ENCODE measurements around the gene HOOK1. TPM values are rescaled to one million over a fixed set of nuclear protein-coding genes. Genes with fewer than 3 reads are reported as not detected.

Gene HOOK1
- total RNA-seq, 2 experiments from 2014 or later, result 18.1 to 19.4 TPM

DNA sequence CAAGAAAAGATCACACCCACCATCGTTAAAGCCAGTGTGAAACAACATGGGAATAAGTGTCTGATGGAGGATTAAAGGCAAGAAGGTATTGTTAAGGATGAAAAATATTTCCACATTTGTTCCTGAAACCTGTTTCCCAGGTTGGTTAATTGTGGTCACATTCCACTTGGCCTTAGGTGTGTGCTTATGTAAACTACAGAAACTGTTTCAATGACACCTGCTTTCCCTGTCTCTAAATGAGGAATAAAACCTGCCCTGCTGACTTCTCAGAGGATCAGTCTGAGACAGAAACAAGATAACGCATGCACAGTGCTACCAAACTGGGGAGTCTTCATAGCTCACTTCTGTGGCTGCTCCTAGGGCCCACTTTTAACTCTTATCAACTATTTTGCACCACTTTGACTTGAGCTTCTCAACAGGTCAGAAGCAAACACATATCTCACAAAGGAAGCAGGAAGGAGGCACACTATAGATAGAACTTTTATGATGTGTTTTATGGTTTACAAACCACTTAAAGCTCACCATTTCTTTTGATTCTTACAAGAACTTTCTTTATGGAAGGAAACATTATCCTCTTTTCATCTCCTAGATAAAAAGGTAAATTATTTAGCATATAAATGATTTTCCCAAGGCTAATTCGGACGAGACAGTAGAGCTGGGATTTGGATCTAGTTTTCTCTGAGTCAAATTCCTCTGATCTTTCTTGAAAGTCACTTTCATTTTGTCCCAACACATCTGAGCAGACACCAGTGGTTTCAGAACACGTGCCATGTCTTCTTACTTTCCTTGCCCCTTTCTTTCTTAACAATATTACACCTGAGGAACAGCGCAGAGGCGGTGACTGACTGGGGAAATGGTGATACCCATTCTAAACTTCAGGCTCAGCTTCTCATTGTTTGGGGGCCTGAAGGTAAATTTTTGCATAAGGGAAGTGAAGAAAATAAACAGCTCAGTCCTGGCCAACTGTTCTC is 78.4 kb downstream of the HOOK1 start:
- H3K4me3 Mint-ChIP-seq, result peak overlapping the region; percentile 73
- POLR2A ChIA-PET, result interaction anchor here (0.6 to 0.7 kb wide), 3 partner anchors 10 to 924 kb away, joined by 3 read pairs; no protein-coding TSS in a partner anchor

GRCh38 chr1:59897165-59897564 is 82.4 kb downstream of the HOOK1 start:
- no peak overlapping the region for H3K27ac Mint-ChIP-seq
- H3K4me1 ChIP-seq (ENCODE audit: insufficient read depth, low read length), result peaks cover 4% of the 10 kb centered on the region
- H3K27me3 ChIP-seq (ENCODE audit: control insufficient read depth in 1 of 2, insufficient read depth in 2 of 2, low read length in 2 of 2), result no peaks in the 10 kb centered on the region
- H3K9me3 ChIP-seq (ENCODE audit: control insufficient read depth in 1 of 2, insufficient read depth in 1 of 2, low read length in 2 of 2), result no peaks in the 10 kb centered on the region
- H3K36me3 Mint-ChIP-seq (ENCODE audit: low read depth), result no peaks in the 10 kb centered on the region
- no peak for DNase-seq
- H3K4me3 ChIP-seq (ENCODE audit: low read length), result no peak overlapping the region
- no peaks in the 10 kb centered on the region for H3K9me3 Mint-ChIP-seq
- no peak for ATAC-seq (ENCODE audit: poor library complexity)
- TF ChIP-seq CTCF (IDR thresholded peaks at IDR 0.05), result no peak
- peaks cover 14% of the 10 kb centered on the region for H3K4me1 Mint-ChIP-seq (ENCODE audit: low read depth)
- H3K27ac ChIP-seq (ENCODE audit: low read depth in 1 of 2, low read length in 2 of 2), result no peak overlapping the region
- H3K27me3 Mint-ChIP-seq, result no peaks in the 10 kb centered on the region
- no peak overlapping the region for H3K4me3 Mint-ChIP-seq
- ChIA-PET POLR2A (no interaction called here), CTCF (no interaction called here)
- intact Hi-C loops (cut with DNase I, micrococcal nuclease), result no loop called here
- H3K36me3 ChIP-seq (ENCODE audit: insufficient read depth, low read length), result no peaks in the 10 kb centered on the region

More for the DNA sequence above, 78.4 kb downstream of the HOOK1 start:
- peaks cover 5% of the 10 kb centered on the region for H3K36me3 Mint-ChIP-seq (ENCODE audit: low read depth)
- ATAC-seq (ENCODE audit: poor library complexity) (peak; percentile 61), DNase-seq (peak in 2 of 14 experiments; percentile 1 to 6)
- no peaks in the 10 kb centered on the region for H3K27me3 Mint-ChIP-seq
- intact Hi-C loops (cut with DNase I, micrococcal nuclease), result no loop called here
- Histone ChIP-seq H3K4me1 (ENCODE audit: insufficient read depth, low read length) (peaks cover 4% of the 10 kb centered on the region), H3K4me3 (ENCODE audit: low read length) (no peak overlapping the region), H3K9me3 (ENCODE audit: control insufficient read depth in 1 of 2, insufficient read depth in 1 of 2, low read length in 2 of 2) (no peaks in the 10 kb centered on the region), H3K27me3 (ENCODE audit: control insufficient read depth in 1 of 2, insufficient read depth in 2 of 2, low read length in 2 of 2) (no peaks in the 10 kb centered on the region), H3K36me3 (ENCODE audit: insufficient read depth, low read length) (no peaks in the 10 kb centered on the region), H3K27ac (ENCODE audit: low read depth in 1 of 2, low read length in 2 of 2) (peak overlapping the region; percentile 6 to 42)
- no peak for TF ChIP-seq CTCF (IDR thresholded peaks at IDR 0.05)
- CTCF ChIA-PET, result interaction anchor here (1.6 kb wide), 1 partner anchor 54 kb away, joined by 3 read pairs; no protein-coding TSS in a partner anchor
- peaks cover 7% of the 10 kb centered on the region for H3K9me3 Mint-ChIP-seq
- H3K27ac Mint-ChIP-seq, result peak overlapping the region; percentile 76
- peaks cover 18% of the 10 kb centered on the region for H3K4me1 Mint-ChIP-seq (ENCODE audit: low read depth)

- no peak overlapping the region for H3K27ac Mint-ChIP-seq
- Histone ChIP-seq H3K4me3 (ENCODE audit: low read length) (no peak overlapping the region), H3K4me1 (ENCODE audit: insufficient read depth, low read length) (peaks cover under 1% of the 10 kb centered on the region), H3K27me3 (ENCODE audit: control insufficient read depth in 1 of 2, insufficient read depth in 2 of 2, low read length in 2 of 2) (no peaks in the 10 kb centered on the region), H3K27ac (ENCODE audit: low read depth in 1 of 2, low read length in 2 of 2) (no peak overlapping the region), H3K9me3 (ENCODE audit: control insufficient read depth in 1 of 2, insufficient read depth in 1 of 2, low read length in 2 of 2) (no peaks in the 10 kb centered on the region), H3K36me3 (ENCODE audit: insufficient read depth, low read length) (no peaks in the 10 kb centered on the region)
- H3K9me3 Mint-ChIP-seq, result no peaks in the 10 kb centered on the region
- H3K4me1 Mint-ChIP-seq (ENCODE audit: low read depth), result no peaks in the 10 kb centered on the region
- ATAC-seq (ENCODE audit: poor library complexity) (no peak), DNase-seq (no peak)
- intact Hi-C loops (cut with DNase I, micrococcal nuclease), result no loop called here
- no peaks in the 10 kb centered on the region for H3K27me3 Mint-ChIP-seq
- ChIA-PET CTCF (no interaction called here), POLR2A (no interaction called here)
- no peak overlapping the region for H3K4me3 Mint-ChIP-seq
- no peaks in the 10 kb centered on the region for H3K36me3 Mint-ChIP-seq (ENCODE audit: low read depth)
- TF ChIP-seq CTCF (IDR thresholded peaks at IDR 0.05), result no peak
Measured at GRCh38 chr1:59898927-59899326, 84.2 kb downstream of the HOOK1 start.

Data from CD4-positive, alpha-beta T cell (primary cell).